SK-N-SH treated with all-trans-retinoic acid at 6 μM for 48 hours (cell line): ENCODE results near the gene SBNO1.

Experiments used
- ATAC-seq: fragments of 200-7000 bp; cut with Tn5 transposase; 3 replicates; pipeline ENCODE4 v1.9.1; 2020; ENCODE audit warnings: mild to moderate bottlenecking, moderate library complexity
- ARNTL ChIP-seq: fragments of 450-650 bp; formaldehyde crosslinking; IDR thresholded peaks from 2 replicates; pipeline ENCODE4 v1.5.0; 2020; ENCODE audit warnings: low read depth, mild to moderate bottlenecking, moderate library complexity, borderline replicate concordance
- BACH2 ChIP-seq: fragments of 250-450 bp; sonication (Bioruptor Pico); IDR thresholded peaks from 2 replicates; pipeline ENCODE4 v1.9.0; 2021; ENCODE audit warnings: mild to moderate bottlenecking, borderline replicate concordance
- CREB5 ChIP-seq: fragments of 250-450 bp; sonication (Bioruptor Pico); IDR thresholded peaks from 2 replicates; pipeline ENCODE4 v1.5.1; 2020; ENCODE audit warnings: low read depth, mild to moderate bottlenecking, moderate library complexity
- CSDC2 ChIP-seq: fragments of 250-450 bp; sonication (Bioruptor Pico); IDR thresholded peaks from 2 replicates; pipeline ENCODE4 v1.5.0; 2020; ENCODE audit warnings: mild to moderate bottlenecking, moderate library complexity
- ESRRG ChIP-seq: fragments of 250-450 bp; sonication (Bioruptor Pico); IDR thresholded peaks from 2 replicates; pipeline ENCODE4 v1.6.1; 2021; ENCODE audit warnings: mild to moderate bottlenecking
- GLIS3 ChIP-seq: fragments of 250-450 bp; sonication (Bioruptor Pico); IDR thresholded peaks from 2 replicates; pipeline ENCODE4 v1.5.0; 2020; ENCODE audit warnings: mild to moderate bottlenecking, moderate library complexity
- ISL1 ChIP-seq: fragments of 250-450 bp; sonication (Bioruptor Pico); IDR thresholded peaks from 2 replicates; pipeline ENCODE4 v2.1.2; 2022; ENCODE audit warnings: mild to moderate bottlenecking, moderate library complexity
- OSR1 ChIP-seq: fragments of 250-450 bp; sonication (Bioruptor Pico); IDR thresholded peaks from 2 replicates; pipeline ENCODE4 v1.8.0; 2022; ENCODE audit warnings: moderate library complexity, mild to moderate bottlenecking, inconsistent platforms
- PATZ1 ChIP-seq: fragments of 250-450 bp; sonication (Bioruptor Pico); IDR thresholded peaks from 2 replicates; pipeline ENCODE4 v1.8.0; 2020; ENCODE audit warnings: mild to moderate bottlenecking, moderate library complexity, borderline replicate concordance
- POU6F1 ChIP-seq: fragments of 250-450 bp; sonication (Bioruptor Pico); IDR thresholded peaks from 2 replicates; pipeline ENCODE4 v1.8.0; 2021; ENCODE audit warnings: low read depth, mild to moderate bottlenecking, moderate library complexity, borderline replicate concordance
- PPARA ChIP-seq: fragments of 250-450 bp; sonication (Bioruptor Pico); IDR thresholded peaks from 2 replicates; pipeline ENCODE4 v1.5.0; 2020; ENCODE audit warnings: mild to moderate bottlenecking, borderline replicate concordance
- RARB ChIP-seq: fragments of 250-450 bp; sonication (Bioruptor Pico); IDR thresholded peaks from 2 replicates; pipeline ENCODE4 v1.8.0; 2021; ENCODE audit warnings: mild to moderate bottlenecking, moderate library complexity
- SNAI2 ChIP-seq: fragments of 250-450 bp; sonication (Bioruptor Pico); IDR thresholded peaks from 2 replicates; pipeline ENCODE4 v1.5.0; 2020; ENCODE audit warnings: mild to moderate bottlenecking, moderate library complexity
- TCF4 ChIP-seq: fragments of 250-450 bp; sonication (Bioruptor Pico); IDR thresholded peaks from 2 replicates; pipeline ENCODE4 v1.8.0; 2021; ENCODE audit warnings: mild to moderate bottlenecking, moderate library complexity, borderline replicate concordance
- TOX ChIP-seq: fragments of 250-450 bp; sonication (Bioruptor Pico); IDR thresholded peaks from 2 replicates; pipeline ENCODE4 v1.8.0; 2021; ENCODE audit warnings: mild to moderate bottlenecking, moderate library complexity, borderline replicate concordance
- TSHZ2 ChIP-seq: fragments of 250-450 bp; sonication (Bioruptor Pico); IDR thresholded peaks from 2 replicates; pipeline ENCODE4 v1.5.0; 2020; ENCODE audit warnings: mild to moderate bottlenecking, moderate library complexity
- ZC3H10 ChIP-seq: fragments of 250-450 bp; sonication (Bioruptor Pico); IDR thresholded peaks from 2 replicates; pipeline ENCODE4 v1.5.1; 2021; ENCODE audit warnings: mild to moderate bottlenecking, moderate library complexity
- ZFP30 ChIP-seq: fragments of 450-650 bp; formaldehyde crosslinking; IDR thresholded peaks from 2 replicates; pipeline ENCODE4 v1.5.0; 2022; ENCODE audit warnings: mild to moderate bottlenecking, moderate library complexity
- ZNF565 ChIP-seq: fragments of 450-650 bp; formaldehyde crosslinking; conservative IDR thresholded peaks from 2 replicates; pipeline ENCODE4 v1.5.0; 2020; ENCODE audit warnings: low read depth, mild to moderate bottlenecking, moderate library complexity
- ZNF70 ChIP-seq: fragments of 450-650 bp; formaldehyde crosslinking; IDR thresholded peaks from 2 replicates; pipeline ENCODE4 v1.5.0; 2020; ENCODE audit warnings: mild to moderate bottlenecking, moderate library complexity

SBNO1 gene

GRCh38 chr12:123264642-123265041 lies 100.0 kb downstream of the SBNO1 start:
- no peak for ATAC-seq
- TF ChIP-seq ZFP30 (CRISPR knock-in tag), result no peak
- TF ChIP-seq TCF4, result no peak
- no peak for TF ChIP-seq ZNF565 (CRISPR knock-in tag)
- no peak for TF ChIP-seq TOX (CRISPR knock-in tag)
- no peak for TF ChIP-seq PPARA (CRISPR knock-in tag)
- TF ChIP-seq ISL1, result no peak
- no peak for TF ChIP-seq ZNF70 (CRISPR knock-in tag)
- no peak for TF ChIP-seq ARNTL
- no peak for TF ChIP-seq BACH2 (CRISPR knock-in tag)
- TF ChIP-seq POU6F1, result no peak
- TF ChIP-seq PATZ1, result no peak
- no peak for TF ChIP-seq SNAI2 (CRISPR knock-in tag)
- no peak for TF ChIP-seq ESRRG (CRISPR knock-in tag)
- TF ChIP-seq ZC3H10 (CRISPR knock-in tag), result no peak

GRCh38 chr12:123263196-123263817 lies 101.3 kb downstream of the SBNO1 start:
- TF ChIP-seq GLIS3, result no peak
- TF ChIP-seq ISL1, result no peak
- TF ChIP-seq, all 23 proteins: peak for 0

GRCh38 chr12:123261196-123261595 lies 103.5 kb downstream of the SBNO1 start:
- ATAC-seq, result no peak
- TF ChIP-seq BACH2 (CRISPR knock-in tag) (no peak), GLIS3 (no peak), OSR1 (no peak), ZNF70 (CRISPR knock-in tag) (no peak), CSDC2 (CRISPR knock-in tag) (no peak), TCF4 (no peak), ZNF565 (CRISPR knock-in tag) (no peak), ESRRG (CRISPR knock-in tag) (no peak), CREB5 (CRISPR knock-in tag) (no peak), ZC3H10 (CRISPR knock-in tag) (no peak), TSHZ2 (no peak)

More at GRCh38 chr12:123263196-123263817, 101.3 kb downstream of the SBNO1 start:
- ATAC-seq, result no peak

GRCh38 chr12:123260081-123260480 lies 104.6 kb downstream of the SBNO1 start:
- no peak for TF ChIP-seq BACH2 (CRISPR knock-in tag)
- TF ChIP-seq ESRRG (CRISPR knock-in tag), result no peak
- no peak for ATAC-seq

GRCh38 chr12:123258593-123258992 lies 106.1 kb downstream of the SBNO1 start:
- ATAC-seq, result no peak; the same call in 2 of the 3 replicates
- TF ChIP-seq ESRRG (CRISPR knock-in tag) (no peak), RARB (CRISPR knock-in tag) (no peak), POU6F1 (no peak), ZNF70 (CRISPR knock-in tag) (no peak), TSHZ2 (no peak), CREB5 (CRISPR knock-in tag) (no peak), ISL1 (no peak)
